Islet of Langerhans (tissue), 1 donor: ENCODE measurements around the gene AQP9.
A peak's percentile ranks its signal among the peaks of the same experiment; 100 is the strongest.

Experiments
- FAIRE-seq: peaks from one replicate; lab custom pipeline; 2011; peaks lifted over from hg19 to GRCh38; lab: Jason Lieb, UNC

Gene AQP9

DNA sequence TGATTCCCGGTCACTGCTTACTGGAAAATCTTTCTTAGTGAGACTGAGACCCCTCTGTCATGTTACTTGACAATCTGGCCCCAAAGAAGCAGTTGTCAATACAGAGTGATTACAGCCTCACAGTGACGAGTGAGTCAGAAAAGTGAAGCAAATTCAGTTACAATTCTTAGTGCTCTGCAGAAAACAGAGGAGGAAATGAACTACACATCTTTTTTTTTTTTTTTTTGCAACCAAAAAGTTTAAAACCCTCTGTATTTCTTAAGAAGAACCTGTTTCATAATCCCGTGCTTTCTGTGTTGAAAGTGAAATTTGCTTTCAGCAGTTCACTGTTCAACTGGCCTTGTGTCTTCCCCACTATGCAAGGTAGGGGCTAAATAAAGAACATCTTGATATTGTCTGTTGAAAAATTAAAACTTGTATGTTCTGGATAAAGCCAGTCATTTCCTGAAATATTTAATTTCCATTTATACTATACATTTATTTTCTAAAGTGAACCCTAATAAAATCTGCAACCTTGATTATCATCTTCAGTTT is 1.9 kb downstream of the AQP9 start:
- no peak for FAIRE-seq

DNA sequence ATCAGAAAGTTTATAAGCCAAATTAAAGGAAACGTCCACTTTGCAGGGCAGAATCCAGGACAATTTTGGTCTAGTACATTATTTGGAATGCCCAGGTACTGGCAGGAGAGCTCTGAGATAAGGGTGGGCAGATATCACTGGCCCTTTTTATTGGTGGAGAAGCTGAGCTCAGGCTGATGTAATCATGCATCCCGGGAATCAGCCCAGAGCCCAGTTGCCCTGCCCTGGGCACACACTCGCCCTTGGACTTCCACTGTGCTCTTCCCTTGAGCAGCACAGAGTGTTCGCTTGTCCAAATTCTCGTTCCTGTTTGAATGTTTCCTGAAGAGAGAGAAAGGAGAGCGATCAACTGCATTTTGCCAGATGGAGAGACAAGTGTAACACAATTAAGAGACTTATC is 3.7 kb downstream of the AQP9 start:
- FAIRE-seq = no peak

DNA sequence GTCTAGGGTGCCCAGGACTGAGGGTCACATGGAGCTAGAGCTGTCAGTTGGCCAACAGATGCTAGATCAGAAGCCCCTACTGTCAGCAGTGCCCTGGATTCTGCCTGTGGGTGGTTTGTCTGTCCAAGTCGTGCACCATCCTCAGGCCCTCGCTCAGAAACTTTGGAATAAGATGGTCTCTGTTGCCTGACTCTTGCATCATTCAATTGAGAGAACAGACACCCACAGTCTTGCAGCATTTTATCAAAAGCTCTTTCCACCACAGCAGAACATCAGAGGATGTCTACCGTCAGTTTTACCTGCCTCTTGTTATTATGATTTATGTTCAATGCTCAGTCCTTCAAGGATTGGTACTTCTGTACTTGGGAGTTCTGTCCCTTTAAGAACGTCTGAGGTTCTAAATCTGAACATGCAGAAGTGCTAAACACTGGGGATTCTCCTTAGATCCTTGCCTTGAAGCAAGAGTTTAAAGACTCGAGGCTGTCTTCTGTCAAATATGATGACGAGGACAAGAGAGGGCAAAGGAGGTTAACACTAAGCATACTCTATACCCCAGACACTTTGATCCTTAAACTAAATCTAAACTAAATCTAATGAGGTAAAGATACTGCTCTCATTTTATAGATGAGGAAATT is 4.8 kb downstream of the AQP9 start:
- no peak for FAIRE-seq

DNA sequence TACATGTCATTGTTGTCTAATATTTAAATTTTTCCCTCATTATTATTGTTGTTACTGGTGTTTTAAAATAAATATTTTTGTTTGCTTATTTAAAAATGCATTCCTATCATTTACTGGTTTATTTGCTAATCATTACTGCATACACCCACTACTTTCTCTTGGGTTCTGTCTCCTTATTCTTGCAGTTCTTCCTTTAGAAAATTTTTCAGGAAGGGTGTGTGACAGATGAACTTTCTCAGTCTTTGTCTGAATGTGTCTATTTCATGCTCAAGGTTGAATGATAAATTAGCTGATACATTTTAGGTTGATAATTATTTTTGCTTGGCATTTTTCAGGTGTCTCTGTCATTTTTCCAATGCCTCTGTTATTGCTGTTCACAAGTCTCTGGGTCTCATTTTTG is 7.4 kb downstream of the AQP9 start:
- no peak for FAIRE-seq

DNA sequence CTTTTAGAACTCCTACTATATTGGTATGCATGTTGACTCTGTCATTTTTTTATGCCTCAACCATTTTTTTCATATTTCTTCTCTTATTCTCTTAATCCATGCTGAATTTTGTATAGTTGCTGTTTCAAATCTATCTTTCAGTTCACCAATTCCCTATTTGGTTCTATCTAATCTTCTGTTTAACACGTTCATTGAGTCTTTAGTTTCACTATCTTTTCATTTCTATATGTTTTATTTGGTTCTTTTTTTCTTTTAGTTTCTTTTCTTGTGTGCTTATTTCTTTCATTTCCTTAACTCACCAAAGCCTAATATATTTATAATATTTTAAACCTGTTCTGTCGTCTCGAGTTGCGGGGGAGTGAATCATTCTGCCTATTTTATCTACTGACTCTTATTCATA is 8.0 kb downstream of the AQP9 start:
- FAIRE-seq = no peak

DNA sequence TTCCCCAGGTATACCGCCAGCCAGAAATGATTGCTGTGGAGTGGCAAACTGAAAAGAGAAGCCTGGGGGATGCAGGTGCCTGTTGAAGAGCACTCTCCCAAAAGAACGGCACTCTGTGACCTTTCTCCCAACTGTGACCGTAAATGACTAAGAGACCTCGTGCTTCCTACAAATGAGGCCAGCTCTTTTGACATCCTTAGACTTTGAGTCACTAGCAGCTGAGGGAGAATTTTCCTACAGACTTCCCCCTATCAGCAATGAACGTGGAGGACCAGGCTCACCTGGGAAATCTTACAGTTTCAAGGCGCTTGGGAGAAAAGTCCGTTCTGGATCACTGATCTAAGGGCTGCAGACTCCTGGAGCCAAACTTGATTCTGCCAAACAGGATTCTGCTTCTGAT is 8.6 kb downstream of the AQP9 start:
- no peak for FAIRE-seq

DNA sequence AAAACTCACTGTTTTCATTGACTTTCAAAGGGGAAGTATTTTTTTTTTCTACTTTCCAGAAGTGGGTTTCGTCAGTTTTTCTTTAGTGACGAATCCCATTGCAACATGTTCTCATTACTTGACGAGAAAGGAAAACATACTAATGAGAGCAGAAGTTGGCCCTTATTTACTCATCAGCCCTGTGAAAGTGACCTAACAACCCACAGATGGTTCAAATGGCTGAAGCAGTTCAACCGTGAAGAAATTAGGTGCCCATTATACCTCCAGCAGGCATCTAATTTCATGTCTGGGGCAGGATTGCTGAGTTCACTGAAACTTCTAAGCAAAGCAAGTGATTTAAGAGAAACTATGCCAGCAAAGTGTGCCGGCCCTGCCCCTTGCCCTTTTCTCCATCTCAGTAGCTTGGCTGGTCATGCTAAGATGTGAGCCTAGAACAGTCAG is 9.0 kb downstream of the AQP9 start:
- FAIRE-seq = peak; percentile 85

DNA sequence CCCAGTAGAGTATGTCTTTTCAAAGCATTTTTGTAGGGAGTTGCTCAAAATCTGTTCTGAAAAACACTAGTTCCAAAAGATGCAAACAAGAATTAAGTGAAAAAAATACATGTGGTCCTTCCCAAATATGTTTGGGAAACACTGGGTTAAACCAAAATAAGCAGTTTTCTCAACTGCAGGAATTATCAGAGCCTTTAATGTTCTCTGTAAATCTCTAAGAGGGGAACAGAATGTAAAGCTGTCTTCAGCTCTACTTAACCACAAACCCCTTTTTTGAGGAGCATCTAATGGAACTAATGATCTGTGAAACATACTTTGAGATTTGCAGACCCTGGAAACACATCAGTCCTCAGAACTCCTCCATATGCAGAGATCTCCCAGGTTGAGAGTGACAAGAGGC is 9.9 kb downstream of the AQP9 start:
- no peak for FAIRE-seq

DNA sequence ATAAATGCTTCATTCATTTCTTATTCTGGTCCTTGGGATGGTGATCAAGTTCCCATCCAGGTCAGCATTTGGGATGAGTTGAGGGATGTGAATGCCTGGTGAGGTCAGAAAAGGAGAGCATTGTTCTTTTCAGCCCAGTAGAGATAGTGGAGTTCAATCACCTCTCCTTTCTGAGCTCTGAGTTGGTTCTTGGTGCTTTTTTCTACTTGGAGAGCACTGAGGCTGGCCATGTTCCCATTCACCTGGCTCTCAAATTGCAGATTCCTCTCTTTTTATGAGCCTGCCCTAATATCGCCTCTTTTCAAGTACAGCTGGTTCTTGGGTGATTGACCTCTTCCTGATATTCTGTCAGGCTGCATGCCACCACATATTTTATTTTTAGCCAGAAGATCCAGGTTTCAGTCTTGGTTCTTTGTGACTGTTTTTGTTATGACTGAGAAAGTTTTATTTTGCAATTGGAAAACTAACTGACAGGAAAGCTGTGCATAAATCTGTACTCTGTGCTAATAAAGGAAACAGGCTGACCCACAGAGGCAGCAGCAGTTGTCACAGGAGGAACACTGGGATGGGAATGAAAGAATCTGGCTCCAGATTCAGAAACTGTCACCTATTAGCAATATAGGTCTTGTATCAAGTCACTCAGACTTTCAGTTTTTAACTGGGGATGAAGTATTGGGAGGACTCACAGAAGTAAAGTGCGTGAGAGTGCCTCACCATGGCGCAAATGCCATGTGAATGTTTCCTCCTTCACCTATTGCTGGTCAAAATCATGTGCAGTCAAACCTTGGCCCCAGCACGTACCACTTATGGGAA is 10.7 kb downstream of the AQP9 start:
- no peak for FAIRE-seq

DNA sequence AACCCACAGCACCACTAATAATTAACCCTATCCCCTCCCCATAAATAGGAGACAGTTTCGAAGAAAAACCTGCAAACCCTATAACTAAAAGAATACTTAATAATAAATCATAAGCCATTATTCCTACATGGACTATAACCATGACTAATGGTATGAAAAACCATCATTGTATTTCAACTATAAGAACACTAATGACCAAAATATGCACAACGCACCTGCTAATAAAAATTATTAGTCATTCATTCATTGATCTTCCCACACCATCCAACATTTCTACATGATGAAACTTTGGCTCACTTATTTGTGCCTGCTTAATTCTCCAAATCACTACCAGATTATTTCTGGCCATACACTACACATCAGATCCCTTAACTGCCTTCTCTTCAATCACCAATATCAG is 16.6 kb downstream of the AQP9 start:
- FAIRE-seq = no peak

DNA sequence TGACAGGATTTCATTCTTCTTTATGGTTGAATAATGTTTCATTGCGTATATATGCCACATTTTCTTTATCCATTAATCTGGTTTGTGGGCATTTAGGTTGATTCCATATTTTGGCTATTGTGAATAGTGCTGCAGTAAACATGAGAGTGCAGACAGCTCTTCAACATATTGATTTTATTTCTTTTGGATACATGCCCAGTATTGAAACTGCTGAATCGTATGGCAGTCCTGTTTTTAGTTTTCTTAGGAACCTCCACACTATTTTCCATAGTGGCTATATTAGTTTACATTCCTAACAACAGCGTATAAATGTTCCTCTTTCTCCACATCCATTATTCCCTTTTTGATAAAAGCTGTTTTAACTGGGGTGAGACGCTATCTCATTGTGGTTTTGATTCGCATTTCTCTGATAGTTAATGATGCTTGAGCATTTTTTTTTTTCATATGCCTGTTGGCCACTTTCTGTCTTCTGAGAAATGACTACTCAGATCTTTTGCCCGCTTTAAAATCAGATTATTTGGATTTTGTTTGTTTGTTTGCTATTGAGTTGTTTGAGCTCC is 21.7 kb downstream of the AQP9 start:
- no peak for FAIRE-seq

DNA sequence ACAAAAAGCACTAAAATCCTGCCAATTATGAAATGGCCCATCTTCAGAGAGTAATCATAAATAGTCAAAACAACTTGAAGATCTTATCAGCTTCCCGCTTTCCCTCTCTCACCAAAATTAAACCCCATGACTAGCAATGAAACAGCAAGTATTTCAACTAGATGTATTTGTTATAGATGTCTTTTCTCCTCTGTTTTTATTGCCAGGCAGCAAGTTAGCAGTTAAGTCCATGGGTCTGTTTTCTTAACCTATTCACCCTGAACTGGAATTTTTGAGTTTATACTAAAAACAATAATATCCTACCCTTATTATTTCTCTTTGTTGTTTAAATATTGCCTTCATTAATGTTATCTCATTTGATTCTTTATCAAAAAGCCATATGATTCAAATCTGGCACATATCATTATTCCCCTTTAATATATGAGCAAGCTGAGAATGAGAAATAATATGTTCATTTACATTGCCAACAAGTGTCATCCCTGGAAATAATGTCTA is 23.3 kb downstream of the AQP9 start:
- FAIRE-seq = no peak

DNA sequence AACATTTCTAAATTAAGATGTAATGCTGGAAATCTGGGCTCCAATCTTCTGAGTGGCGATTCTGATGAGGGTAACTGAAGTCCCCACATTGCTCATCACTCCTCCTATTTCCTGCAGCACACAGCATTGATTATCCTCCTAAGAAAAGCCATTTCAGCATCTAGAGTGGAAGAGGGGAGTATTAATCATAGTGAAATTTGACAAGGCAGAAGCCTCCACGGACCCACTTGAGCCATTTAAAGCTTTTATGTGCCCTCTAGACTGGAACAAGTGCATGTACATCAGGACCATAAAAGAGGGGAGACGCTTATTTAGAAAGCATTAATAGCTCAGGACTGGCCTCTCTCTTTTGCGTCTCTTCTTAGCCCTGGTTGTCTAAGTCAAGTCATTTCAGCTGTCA is 25.8 kb downstream of the AQP9 start:
- FAIRE-seq = no peak

DNA sequence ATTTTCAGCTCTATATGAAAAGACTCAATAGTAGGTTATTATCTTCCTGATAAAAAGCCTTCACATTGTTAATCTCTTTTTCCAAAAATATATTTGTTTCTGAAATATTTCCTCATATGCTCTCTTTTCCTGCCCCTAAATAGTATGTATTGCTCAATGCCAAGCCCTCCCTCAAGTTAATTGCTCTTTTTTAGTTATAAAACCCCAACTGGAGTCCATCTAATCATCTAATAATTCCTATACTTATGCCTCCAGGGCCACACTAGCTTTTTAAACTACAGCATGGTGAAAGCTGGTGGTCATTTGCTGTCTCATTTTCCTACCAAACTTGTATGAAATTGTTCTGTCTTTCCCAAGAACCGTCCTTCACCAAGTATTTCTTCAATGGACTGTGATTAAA is 26.7 kb downstream of the AQP9 start:
- FAIRE-seq = no peak

DNA sequence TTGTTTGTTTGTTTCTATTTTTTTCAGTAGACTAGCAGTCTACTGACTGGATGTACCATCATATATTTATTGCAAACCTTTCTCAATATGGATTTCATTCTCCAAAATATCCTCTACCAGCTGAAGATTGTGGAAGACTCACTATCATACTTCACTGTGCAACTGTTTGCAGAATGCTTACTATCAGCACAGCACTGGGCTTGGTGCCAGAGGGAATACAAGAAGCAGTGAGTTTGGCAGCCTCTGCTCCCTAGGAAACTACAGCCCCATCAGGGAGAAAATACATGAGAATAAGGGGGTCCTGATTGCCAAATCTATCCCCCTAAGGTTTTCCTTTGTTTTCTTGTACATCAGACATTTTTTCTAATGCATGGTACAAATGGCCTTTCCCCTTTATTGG is 27.5 kb downstream of the AQP9 start:
- FAIRE-seq = no peak

DNA sequence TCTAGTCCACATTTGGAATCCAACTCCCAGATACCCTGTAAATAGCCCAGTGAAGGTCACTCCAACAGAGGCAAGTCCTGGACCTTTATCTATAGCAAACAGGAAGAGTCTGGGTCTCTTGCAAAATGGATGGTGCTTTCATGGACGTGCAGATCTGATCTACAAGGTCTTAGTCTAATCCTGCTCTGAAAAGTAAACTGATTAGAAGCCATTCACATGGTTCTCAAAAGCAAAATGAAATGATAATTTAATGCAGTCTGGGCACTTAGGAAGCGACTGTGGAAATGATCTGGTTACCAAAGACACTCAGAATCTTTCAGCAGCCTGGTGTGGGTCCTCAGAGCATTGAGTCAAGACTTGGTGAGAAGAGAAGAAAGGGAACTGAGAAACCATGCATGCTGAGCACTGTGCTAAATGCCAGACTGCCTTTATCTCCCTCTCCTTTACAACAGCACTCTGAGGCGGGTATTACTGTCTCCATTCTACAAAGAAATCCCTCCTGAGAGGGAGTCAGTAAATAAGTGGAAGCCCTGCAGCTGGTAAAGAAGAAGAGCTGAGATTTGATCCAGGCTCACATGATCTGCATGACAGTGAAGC is 29.0 kb downstream of the AQP9 start:
- no peak for FAIRE-seq

DNA sequence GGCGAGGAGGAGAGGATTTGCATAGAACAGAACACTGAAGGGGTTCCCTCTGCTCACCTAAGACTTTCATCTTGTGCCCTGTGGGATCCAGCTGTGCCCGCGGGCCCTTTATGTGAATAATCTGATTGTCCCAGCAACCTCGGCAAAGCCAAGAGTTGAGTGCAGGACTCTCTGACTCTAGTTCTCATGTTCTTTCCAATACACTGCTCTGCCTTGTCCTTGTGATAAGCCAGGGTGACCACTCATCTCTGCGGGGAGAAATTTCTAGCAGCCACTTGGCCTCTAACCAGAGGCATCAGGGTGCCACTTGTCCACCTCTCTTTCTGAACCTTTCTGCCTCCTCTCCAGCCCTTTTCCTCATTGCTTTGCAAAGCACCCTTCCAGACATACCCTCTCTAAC is 31.8 kb downstream of the AQP9 start:
- FAIRE-seq = no peak

DNA sequence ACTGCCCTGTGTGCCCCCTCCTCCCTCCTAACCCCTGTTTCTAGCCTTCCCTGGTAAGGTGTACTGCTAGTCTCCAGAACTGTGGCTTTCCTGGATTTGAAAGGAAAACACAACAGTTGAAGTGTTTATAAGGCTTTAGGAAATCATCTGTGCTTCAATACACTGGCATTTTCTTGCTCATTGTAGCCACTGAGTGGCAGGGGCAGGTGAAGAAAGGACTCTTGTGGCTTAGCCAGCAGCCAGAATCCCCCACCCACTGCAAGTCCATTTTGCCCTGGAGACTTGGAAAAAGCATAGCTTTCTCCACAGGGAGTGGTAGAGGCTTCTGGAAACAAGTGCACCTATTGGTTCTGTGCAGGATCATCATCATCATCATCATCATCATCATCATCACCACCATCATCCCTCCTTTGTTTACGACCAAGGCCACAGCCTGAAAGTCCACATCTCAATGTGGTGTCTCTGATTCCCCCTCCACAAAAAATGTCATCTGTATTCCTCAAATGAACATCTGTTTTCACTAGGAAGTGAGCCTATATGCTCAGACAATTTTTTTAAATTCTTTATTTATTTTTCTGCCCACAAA is 33.4 kb downstream of the AQP9 start:
- FAIRE-seq = no peak

DNA sequence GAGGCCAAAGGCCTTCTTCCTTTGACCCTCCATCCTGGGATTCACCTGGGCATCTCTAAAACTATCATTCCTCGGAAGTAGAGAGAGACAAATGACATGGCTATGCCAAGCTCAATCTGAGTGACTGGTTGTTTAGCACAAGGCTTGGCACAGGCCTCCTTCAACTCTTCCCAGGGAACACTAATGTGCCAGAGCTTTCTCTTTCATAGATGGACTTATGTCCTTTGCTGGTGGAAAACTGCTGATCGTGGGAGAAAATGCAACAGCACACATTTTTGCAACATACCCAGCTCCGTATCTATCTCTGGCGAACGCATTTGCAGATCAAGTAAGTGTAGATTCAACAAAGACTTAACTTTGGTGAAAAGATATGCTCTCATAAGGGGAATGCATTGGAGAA is 36.5 kb downstream of the AQP9 start:
- FAIRE-seq = no peak

DNA sequence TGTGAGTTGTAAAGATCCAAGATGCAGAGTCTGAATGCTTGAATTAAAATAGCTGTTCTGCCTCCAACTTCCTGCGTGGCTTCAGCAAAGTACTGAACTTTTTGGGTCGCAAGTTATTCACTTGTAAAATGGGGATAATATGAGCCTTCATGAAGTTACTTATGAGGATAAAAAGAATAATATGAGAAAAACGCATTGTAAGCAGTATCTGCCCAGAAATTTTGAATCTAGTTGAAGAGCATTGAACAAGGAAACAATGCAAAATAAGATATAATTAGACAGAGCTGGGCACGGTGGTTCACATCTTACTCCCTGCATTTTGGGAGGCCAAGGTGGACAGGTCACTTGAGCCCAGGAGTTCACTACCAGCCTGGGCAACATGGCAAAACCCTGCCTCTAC is 37.8 kb downstream of the AQP9 start:
- no peak for FAIRE-seq

DNA sequence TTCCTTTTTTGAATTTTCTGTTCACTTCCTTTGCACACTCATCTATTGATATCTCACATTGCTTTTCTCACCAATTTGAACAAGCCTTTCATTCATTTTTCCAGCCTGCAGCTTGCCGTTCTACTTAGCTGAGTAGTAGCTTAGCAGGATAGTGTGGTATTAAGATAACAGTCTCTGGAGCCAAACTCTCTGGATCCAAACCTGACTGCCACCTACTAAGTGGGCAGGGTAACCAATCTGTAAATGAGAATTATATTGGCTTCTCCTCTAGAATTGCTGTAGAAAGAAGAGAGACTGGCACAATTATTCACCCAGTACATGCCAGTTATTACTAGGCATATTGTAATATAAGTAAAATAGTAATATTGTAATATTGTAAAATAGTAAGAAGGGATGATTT is 40.5 kb downstream of the AQP9 start:
- FAIRE-seq = no peak

DNA sequence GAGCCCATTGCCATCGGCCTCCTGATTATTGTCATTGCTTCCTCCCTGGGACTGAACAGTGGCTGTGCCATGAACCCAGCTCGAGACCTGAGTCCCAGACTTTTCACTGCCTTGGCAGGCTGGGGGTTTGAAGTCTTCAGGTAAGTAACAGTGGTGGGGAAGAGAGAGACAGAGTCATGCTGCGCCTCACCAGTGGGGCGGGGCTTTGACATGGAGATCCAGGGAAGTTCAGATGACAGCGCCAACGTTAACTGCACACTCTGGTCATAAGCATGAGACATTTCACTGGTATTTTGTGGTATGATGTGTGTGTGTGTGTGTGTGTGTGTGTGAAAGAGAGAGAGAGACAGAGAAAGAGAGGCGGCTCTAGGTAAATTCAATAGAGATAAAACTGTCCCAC is 41.0 kb downstream of the AQP9 start:
- FAIRE-seq = no peak
